Activated naive CD8-positive, alpha-beta T cell treated with anti-CD3 and anti-CD28 coated beads for 36 hours (primary cell): ENCODE results near the gene SLC35F1. TPM values are rescaled to one million over a fixed set of nuclear protein-coding genes. Genes with fewer than 3 reads are reported as not detected.

ENCODE experiments used
- DNase-seq: peaks from one replicate; pipeline ENCODE4 v3.0.0; 2021
- H3K27ac Mint-ChIP-seq: one replicate; pipeline ENCODE4 v1.8.0; 2022; ENCODE audit warnings: mild to moderate bottlenecking, moderate library complexity, mixed read lengths
- H3K27me3 Mint-ChIP-seq: one replicate; pipeline ENCODE4 v1.8.0; 2022; ENCODE audit warnings: mild to moderate bottlenecking, mixed read lengths
- H3K36me3 Mint-ChIP-seq: one replicate; pipeline ENCODE4 v1.8.0; 2021; ENCODE audit warnings: mild to moderate bottlenecking, mixed read lengths
- H3K4me1 Mint-ChIP-seq: one replicate; pipeline ENCODE4 v1.8.0; 2021; ENCODE audit warnings: mixed read lengths
- H3K4me3 Mint-ChIP-seq: one replicate; pipeline ENCODE4 v1.8.0; 2022; ENCODE audit warnings: mild to moderate bottlenecking, moderate library complexity, mixed read lengths
- H3K9me3 Mint-ChIP-seq: one replicate; pipeline ENCODE4 v1.8.0; 2022; ENCODE audit warnings: mixed read lengths
- total RNA-seq, 2 experiments: library from RNA; stranded (reverse); gene quantifications; one replicate each; pipeline ENCODE4 v1.2.3, GENCODE V29; 2021

The SLC35F1 gene
- total RNA-seq, 2 experiments from 2014 or later = 0.08 TPM

- no peaks in the 10 kb centered on the region for H3K27me3 Mint-ChIP-seq
- no peak overlapping the region for H3K27ac Mint-ChIP-seq
- H3K9me3 Mint-ChIP-seq = no peaks in the 10 kb centered on the region
- DNase-seq = no peak
- no peak overlapping the region for H3K4me3 Mint-ChIP-seq
- H3K36me3 Mint-ChIP-seq = no peaks in the 10 kb centered on the region
- H3K4me1 Mint-ChIP-seq = no peaks in the 10 kb centered on the region
Measured at GRCh38 chr6:118319894-118320649, 413.0 kb downstream of the SLC35F1 start.

GRCh38 chr6:118320652-118321051 lies 413.6 kb downstream of the SLC35F1 start:
- Mint-ChIP-seq H3K27me3 (no peaks in the 10 kb centered on the region), H3K36me3 (no peaks in the 10 kb centered on the region), H3K27ac (no peak overlapping the region), H3K4me3 (no peak overlapping the region), H3K4me1 (no peaks in the 10 kb centered on the region), H3K9me3 (no peaks in the 10 kb centered on the region)
- DNase-seq = no peak

GRCh38 chr6:118324116-118324515 lies 417.1 kb downstream of the SLC35F1 start:
- no peak for DNase-seq
- Mint-ChIP-seq H3K4me3 (no peak overlapping the region), H3K9me3 (no peaks in the 10 kb centered on the region), H3K36me3 (no peaks in the 10 kb centered on the region), H3K4me1 (no peaks in the 10 kb centered on the region), H3K27ac (no peak overlapping the region), H3K27me3 (no peaks in the 10 kb centered on the region)

GRCh38 chr6:118325220-118325860 lies 418.3 kb downstream of the SLC35F1 start:
- no peaks in the 10 kb centered on the region for H3K27me3 Mint-ChIP-seq
- DNase-seq = no peak
- no peak overlapping the region for H3K27ac Mint-ChIP-seq
- no peaks in the 10 kb centered on the region for H3K9me3 Mint-ChIP-seq
- H3K36me3 Mint-ChIP-seq = no peaks in the 10 kb centered on the region
- no peaks in the 10 kb centered on the region for H3K4me1 Mint-ChIP-seq
- no peak overlapping the region for H3K4me3 Mint-ChIP-seq

GRCh38 chr6:118326712-118327111 lies 419.6 kb downstream of the SLC35F1 start:
- no peaks in the 10 kb centered on the region for H3K4me1 Mint-ChIP-seq
- H3K27ac Mint-ChIP-seq = no peak overlapping the region
- no peaks in the 10 kb centered on the region for H3K36me3 Mint-ChIP-seq
- no peaks in the 10 kb centered on the region for H3K27me3 Mint-ChIP-seq
- no peak overlapping the region for H3K4me3 Mint-ChIP-seq
- DNase-seq = no peak
- H3K9me3 Mint-ChIP-seq = no peaks in the 10 kb centered on the region

- no peak for DNase-seq
- Mint-ChIP-seq H3K4me1 (no peaks in the 10 kb centered on the region), H3K4me3 (no peak overlapping the region), H3K36me3 (no peaks in the 10 kb centered on the region), H3K9me3 (no peaks in the 10 kb centered on the region), H3K27me3 (no peaks in the 10 kb centered on the region), H3K27ac (no peak overlapping the region)
Measured at GRCh38 chr6:118327237-118327636, 420.2 kb downstream of the SLC35F1 start.

GRCh38 chr6:118333772-118334171 lies 426.7 kb downstream of the SLC35F1 start:
- Mint-ChIP-seq H3K27me3 (no peaks in the 10 kb centered on the region), H3K4me1 (no peaks in the 10 kb centered on the region), H3K36me3 (no peaks in the 10 kb centered on the region), H3K27ac (no peak overlapping the region), H3K9me3 (peaks cover 23% of the 10 kb centered on the region), H3K4me3 (no peak overlapping the region)
- no peak for DNase-seq

GRCh38 chr6:118334634-118335033 lies 427.6 kb downstream of the SLC35F1 start:
- DNase-seq = no peak
- no peaks in the 10 kb centered on the region for H3K36me3 Mint-ChIP-seq

GRCh38 chr6:118335325-118335816 lies 428.3 kb downstream of the SLC35F1 start:
- Mint-ChIP-seq H3K9me3 (peaks cover 33% of the 10 kb centered on the region), H3K36me3 (no peaks in the 10 kb centered on the region), H3K27ac (no peak overlapping the region), H3K27me3 (no peaks in the 10 kb centered on the region), H3K4me1 (no peaks in the 10 kb centered on the region), H3K4me3 (no peak overlapping the region)
- no peak for DNase-seq

More at GRCh38 chr6:118334634-118335033, 427.6 kb downstream of the SLC35F1 start:
- Mint-ChIP-seq H3K4me1 (no peaks in the 10 kb centered on the region), H3K27me3 (no peaks in the 10 kb centered on the region), H3K9me3 (peaks cover 30% of the 10 kb centered on the region), H3K27ac (no peak overlapping the region), H3K4me3 (no peak overlapping the region)

GRCh38 chr6:118344014-118344670 lies 437.1 kb downstream of the SLC35F1 start:
- Mint-ChIP-seq H3K9me3 (peaks cover 18% of the 10 kb centered on the region), H3K27ac (no peak overlapping the region), H3K4me1 (no peaks in the 10 kb centered on the region), H3K36me3 (peaks cover 19% of the 10 kb centered on the region), H3K27me3 (no peaks in the 10 kb centered on the region), H3K4me3 (no peak overlapping the region)
- no peak for DNase-seq

- no peaks in the 10 kb centered on the region for H3K4me1 Mint-ChIP-seq
- no peak for DNase-seq
- no peak overlapping the region for H3K27ac Mint-ChIP-seq
- H3K9me3 Mint-ChIP-seq = peaks cover 2% of the 10 kb centered on the region
- H3K4me3 Mint-ChIP-seq = no peak overlapping the region
- peaks cover 3% of the 10 kb centered on the region for H3K27me3 Mint-ChIP-seq
- H3K36me3 Mint-ChIP-seq = peaks cover 3% of the 10 kb centered on the region
Measured at GRCh38 chr6:118350881-118351430, 443.9 kb downstream of the SLC35F1 start.

- H3K27ac Mint-ChIP-seq = no peak overlapping the region
- no peaks in the 10 kb centered on the region for H3K4me1 Mint-ChIP-seq
- no peak for DNase-seq
- peaks cover 3% of the 10 kb centered on the region for H3K36me3 Mint-ChIP-seq
- peaks cover 2% of the 10 kb centered on the region for H3K9me3 Mint-ChIP-seq
- peaks cover 3% of the 10 kb centered on the region for H3K27me3 Mint-ChIP-seq
- H3K4me3 Mint-ChIP-seq = no peak overlapping the region
Measured at GRCh38 chr6:118353564-118353963, 446.5 kb downstream of the SLC35F1 start.

- Mint-ChIP-seq H3K4me1 (no peaks in the 10 kb centered on the region), H3K4me3 (no peak overlapping the region), H3K36me3 (peaks cover 3% of the 10 kb centered on the region), H3K27ac (no peak overlapping the region), H3K9me3 (peaks cover 2% of the 10 kb centered on the region), H3K27me3 (peaks cover 3% of the 10 kb centered on the region)
- DNase-seq = no peak
Measured at GRCh38 chr6:118354641-118355040, 447.6 kb downstream of the SLC35F1 start.

GRCh38 chr6:118356054-118356453 lies 449.0 kb downstream of the SLC35F1 start:
- DNase-seq = no peak
- Mint-ChIP-seq H3K36me3 (peaks cover 3% of the 10 kb centered on the region), H3K4me3 (no peak overlapping the region), H3K4me1 (no peaks in the 10 kb centered on the region), H3K27me3 (peaks cover 3% of the 10 kb centered on the region), H3K9me3 (peaks cover 3% of the 10 kb centered on the region), H3K27ac (no peak overlapping the region)

GRCh38 chr6:118356686-118357085 lies 449.6 kb downstream of the SLC35F1 start:
- Mint-ChIP-seq H3K36me3 (peaks cover 3% of the 10 kb centered on the region), H3K27me3 (peaks cover 3% of the 10 kb centered on the region), H3K4me3 (no peak overlapping the region), H3K27ac (no peak overlapping the region), H3K4me1 (no peaks in the 10 kb centered on the region), H3K9me3 (peaks cover 3% of the 10 kb centered on the region)
- DNase-seq = no peak
